ENCODE results near the gene RAD51B.

DNA sequence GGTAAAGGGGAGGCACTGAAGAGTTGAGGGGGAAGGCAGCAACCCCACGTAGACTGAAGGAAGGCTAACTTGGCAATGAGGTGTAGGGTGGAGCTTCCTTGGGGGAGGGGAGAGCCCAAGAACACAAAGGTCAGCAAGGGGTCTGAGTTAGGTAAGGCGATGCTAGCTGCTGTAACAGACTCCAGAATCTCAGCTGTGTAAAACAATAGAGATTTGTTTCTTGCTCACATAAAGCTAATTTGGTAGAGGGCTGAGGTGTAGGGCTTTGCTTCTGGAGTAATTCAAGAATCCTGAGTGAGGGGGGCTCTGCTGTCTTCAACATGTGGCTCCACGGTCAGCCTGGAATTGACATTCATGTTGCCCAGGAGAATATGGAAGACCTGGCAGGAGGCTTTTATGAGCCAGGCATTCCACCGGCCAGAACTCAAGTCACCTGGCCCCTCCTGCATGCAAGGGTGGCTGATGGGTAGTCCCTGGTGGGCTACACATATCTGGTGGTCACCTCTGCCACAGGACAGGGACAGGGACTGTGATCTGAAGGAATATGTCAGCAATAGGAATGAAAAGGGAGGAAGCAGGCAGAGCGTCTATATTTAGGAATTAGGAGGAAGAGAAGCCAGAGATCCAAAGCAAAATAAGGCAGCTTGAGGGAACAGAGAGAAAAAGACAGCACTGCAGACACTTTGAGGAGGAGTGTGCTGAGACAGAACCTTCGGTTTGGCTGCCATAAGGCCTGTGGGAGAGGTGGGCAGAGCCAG is 819.6 kb downstream of the RAD51B start:
- TF ChIP-seq, protein P1, sequence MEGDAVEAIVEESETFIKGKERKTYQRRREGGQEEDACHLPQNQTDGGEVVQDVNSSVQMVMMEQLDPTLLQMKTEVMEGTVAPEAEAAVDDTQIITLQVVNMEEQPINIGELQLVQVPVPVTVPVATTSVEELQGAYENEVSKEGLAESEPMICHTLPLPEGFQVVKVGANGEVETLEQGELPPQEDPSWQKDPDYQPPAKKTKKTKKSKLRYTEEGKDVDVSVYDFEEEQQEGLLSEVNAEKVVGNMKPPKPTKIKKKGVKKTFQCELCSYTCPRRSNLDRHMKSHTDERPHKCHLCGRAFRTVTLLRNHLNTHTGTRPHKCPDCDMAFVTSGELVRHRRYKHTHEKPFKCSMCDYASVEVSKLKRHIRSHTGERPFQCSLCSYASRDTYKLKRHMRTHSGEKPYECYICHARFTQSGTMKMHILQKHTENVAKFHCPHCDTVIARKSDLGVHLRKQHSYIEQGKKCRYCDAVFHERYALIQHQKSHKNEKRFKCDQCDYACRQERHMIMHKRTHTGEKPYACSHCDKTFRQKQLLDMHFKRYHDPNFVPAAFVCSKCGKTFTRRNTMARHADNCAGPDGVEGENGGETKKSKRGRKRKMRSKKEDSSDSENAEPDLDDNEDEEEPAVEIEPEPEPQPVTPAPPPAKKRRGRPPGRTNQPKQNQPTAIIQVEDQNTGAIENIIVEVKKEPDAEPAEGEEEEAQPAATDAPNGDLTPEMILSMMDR (IDR thresholded peaks at IDR 0.05; ENCODE audit: insufficient read depth, low read length) = no peak
- no peak for TF ChIP-seq GABPA (IDR thresholded peaks at IDR 0.05; ENCODE audit: low read depth)
- no peak for TF ChIP-seq POLR2AphosphoS5 (IDR thresholded peaks at IDR 0.05; ENCODE audit: low read depth)

Measured in HL-60 (cell line).